Smooth muscle cell (in vitro differentiated cells): ENCODE results near the gene TOX2. TPM values are rescaled to one million over a fixed set of nuclear protein-coding genes. Genes with fewer than 3 reads are reported as not detected.

Experiments used
- DNase-seq: peaks from one replicate; lab custom pipeline; 2025; ENCODE audit not compliant: unreplicated experiment; lab: John Stamatoyannopoulos, UW
- H2AFZ ChIP-seq: fragments of 200-600 bp; sonication (generic); 2 replicates; pipeline ENCODE4 v1.6.0; 2016; ENCODE audit warnings: antibody characterized with exemption, low read depth, mild to moderate bottlenecking
- H3F3A ChIP-seq: fragments of 200-600 bp; sonication (generic); 2 replicates; pipeline ENCODE4 v1.6.0; 2017; ENCODE audit warnings: antibody characterized with exemption, low read depth
- H3K27ac ChIP-seq: fragments of 200-600 bp; sonication (generic); 2 replicates; pipeline ENCODE4 v1.5.1; 2016; ENCODE audit warnings: low read depth, mild to moderate bottlenecking
- H3K27me3 ChIP-seq: fragments of 200-600 bp; sonication (generic); 2 replicates; pipeline ENCODE4 v1.6.1; 2016; ENCODE audit warnings: low read depth, mild to moderate bottlenecking
- H3K36me3 ChIP-seq: fragments of 200-600 bp; sonication (generic); 2 replicates; pipeline ENCODE4 v1.5.1; 2016; ENCODE audit warnings: low read depth
- H3K4me1 ChIP-seq: fragments of 200-600 bp; sonication (generic); 2 replicates; pipeline ENCODE4 v1.5.1; 2016; ENCODE audit warnings: low read depth
- H3K4me2 ChIP-seq: fragments of 200-600 bp; sonication (generic); 2 replicates; pipeline ENCODE4 v1.6.0; 2016; ENCODE audit warnings: mild to moderate bottlenecking
- H3K4me3 ChIP-seq: fragments of 200-600 bp; sonication (generic); 2 replicates; pipeline ENCODE4 v1.5.1; 2016; ENCODE audit warnings: mild to moderate bottlenecking
- H3K79me2 ChIP-seq: fragments of 200-600 bp; sonication (generic); 2 replicates; pipeline ENCODE4 v1.6.0; 2016; ENCODE audit warnings: low read depth, mild to moderate bottlenecking
- H3K9ac ChIP-seq: fragments of 200-600 bp; sonication (generic); 2 replicates; pipeline ENCODE4 v1.6.0; 2016; ENCODE audit warnings: low read depth
- H3K9me3 ChIP-seq: fragments of 200-600 bp; sonication (generic); replicated peaks from 2 replicates; pipeline ENCODE4 v1.5.1; 2016; ENCODE audit warnings: low read depth
- H4K20me1 ChIP-seq: fragments of 200-600 bp; sonication (generic); 2 replicates; pipeline ENCODE4 v1.6.0; 2016; ENCODE audit warnings: low read depth
- CTCF ChIP-seq: fragments of 200-600 bp; sonication (generic); IDR thresholded peaks from 2 replicates; pipeline ENCODE4 v1.5.1; 2017; ENCODE audit warnings: borderline replicate concordance, mild to moderate bottlenecking, antibody characterized with exemption; ENCODE audit not compliant: insufficient read depth, poor library complexity, severe bottlenecking
- WGBS: methylation state at CpG from one replicate; pipeline ENCODE4 v1.1.7; 2016; ENCODE audit warnings: low lambda C conversion rate; 5-methylcytosine and 5-hydroxymethylcytosine counted together
- polyA plus RNA-seq: library from polyadenylated mRNA; unstranded; fragments of >200 nt; fragmentation: Nextera tagmentation; extraction: Ambion mirVana; gene quantifications from 2 replicates; pipeline ENCODE4 v1.2.1, GENCODE V29; 2016
- total RNA-seq: library from RNA; depleted of rRNA; stranded (reverse); fragments of >200 nt; gene quantifications from 2 replicates; pipeline ENCODE4 v1.2.3, GENCODE V29; 2014

TOX2 gene
- total and polyA plus RNA-seq, 2 experiments from 2014 or later = 1.1 to 3.8 TPM

GRCh38 chr20:44028868-44029847, 114.5 kb downstream of the TOX2 start:
- no peak for DNase-seq
- no peak overlapping the region for H3K27ac ChIP-seq
- H3K27me3 ChIP-seq = peaks cover 7% of the 10 kb centered on the region
- no peaks in the 10 kb centered on the region for H3F3A ChIP-seq
- WGBS = 78% methylated on average over 14 of the region's 14 CpGs
- no peaks in the 10 kb centered on the region for H3K4me1 ChIP-seq
- H4K20me1 ChIP-seq = no peaks in the 10 kb centered on the region
- H3K9ac ChIP-seq = no peak overlapping the region
- H3K9me3 ChIP-seq = no peaks in the 10 kb centered on the region
- H3K36me3 ChIP-seq = no peaks in the 10 kb centered on the region
- no peak for TF ChIP-seq CTCF
- H3K4me2 ChIP-seq = no peak overlapping the region
- no peak overlapping the region for H3K4me3 ChIP-seq
- no peak overlapping the region for H2AFZ ChIP-seq
- no peaks in the 10 kb centered on the region for H3K79me2 ChIP-seq

- no peaks in the 10 kb centered on the region for H3K9me3 ChIP-seq
- no peak overlapping the region for H2AFZ ChIP-seq
- peaks cover 7% of the 10 kb centered on the region for H3K27me3 ChIP-seq
- no peak overlapping the region for H3K4me3 ChIP-seq
- 78% methylated on average over 4 of the region's 4 CpGs for WGBS
- DNase-seq = no peak
- H3K79me2 ChIP-seq = no peaks in the 10 kb centered on the region
- H4K20me1 ChIP-seq = no peaks in the 10 kb centered on the region
- no peaks in the 10 kb centered on the region for H3F3A ChIP-seq
- no peak for TF ChIP-seq CTCF
- no peaks in the 10 kb centered on the region for H3K36me3 ChIP-seq
- no peak overlapping the region for H3K9ac ChIP-seq
- H3K4me1 ChIP-seq = no peaks in the 10 kb centered on the region
- H3K4me2 ChIP-seq = no peak overlapping the region
- no peak overlapping the region for H3K27ac ChIP-seq
Observed at GRCh38 chr20:44029848-44030230, 115.2 kb downstream of the TOX2 start.

GRCh38 chr20:44030394-44030793, 115.7 kb downstream of the TOX2 start:
- H3K4me3 ChIP-seq = no peak overlapping the region
- H3K4me1 ChIP-seq = no peaks in the 10 kb centered on the region
- no peaks in the 10 kb centered on the region for H3K79me2 ChIP-seq
- no peak for TF ChIP-seq CTCF
- H3K4me2 ChIP-seq = no peak overlapping the region
- no peaks in the 10 kb centered on the region for H3F3A ChIP-seq
- 82% methylated on average over 2 of the region's 2 CpGs for WGBS
- no peaks in the 10 kb centered on the region for H3K36me3 ChIP-seq
- H3K9me3 ChIP-seq = no peaks in the 10 kb centered on the region
- no peak overlapping the region for H3K9ac ChIP-seq
- H4K20me1 ChIP-seq = no peaks in the 10 kb centered on the region
- no peak overlapping the region for H2AFZ ChIP-seq
- no peak overlapping the region for H3K27ac ChIP-seq
- DNase-seq = no peak
- peaks cover 7% of the 10 kb centered on the region for H3K27me3 ChIP-seq
